Suppressor macrophage treated with lipopolysaccharide for 1 hour (primary cell): ENCODE measurements around the gene DENND6A.
"Not testable (repeated sequence)": the region's sequence is repeated elsewhere in the genome, so short reads cannot be mapped to it uniquely, and the experiment has no call there.

Source experiments
- DNase-seq, 3 donors: peaks; one replicate each; pipeline ENCODE4 v3.0.0-alpha.2; 2020 to 2022

DENND6A gene

DNA sequence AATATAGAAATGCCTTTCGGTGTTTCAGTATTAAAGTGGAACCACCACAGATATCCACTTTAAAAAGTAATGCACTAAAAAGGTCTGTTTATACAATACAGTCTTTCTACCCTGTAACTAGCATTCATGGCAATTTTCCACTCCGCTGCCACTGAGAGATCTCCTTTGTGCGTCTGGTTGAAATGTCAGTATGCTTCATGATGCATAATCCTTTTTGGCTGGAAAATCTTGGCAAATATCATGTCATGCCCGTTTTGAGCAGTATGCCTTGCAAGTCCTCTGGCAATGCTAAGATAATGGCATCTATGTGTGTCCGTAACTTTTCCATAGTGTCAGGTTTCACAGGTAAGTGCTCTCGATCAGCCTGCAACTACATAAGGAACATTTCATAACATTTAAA is 64.9 kb downstream of the DENND6A start:
- no peak for DNase-seq

DNA sequence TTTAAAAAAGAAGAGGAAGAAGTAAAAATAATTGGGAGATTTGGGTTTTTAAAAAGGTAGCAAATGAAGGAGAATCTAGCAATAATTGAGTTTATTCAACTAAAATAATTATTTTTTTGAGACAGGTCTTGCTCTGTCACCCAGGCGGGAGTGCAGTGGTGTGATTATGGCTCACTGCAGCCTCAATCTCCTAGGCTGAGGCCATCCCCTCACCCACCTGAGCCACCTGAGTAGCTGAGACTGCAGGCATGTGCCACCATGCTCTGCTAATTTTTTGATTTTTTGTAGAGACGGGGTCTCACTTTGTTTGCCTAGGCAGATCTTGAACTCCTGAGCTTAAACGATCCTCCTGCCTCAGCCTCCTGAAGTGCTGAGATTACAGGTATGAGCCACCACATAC is 68.1 kb downstream of the DENND6A start:
- DNase-seq = no peak

DNA sequence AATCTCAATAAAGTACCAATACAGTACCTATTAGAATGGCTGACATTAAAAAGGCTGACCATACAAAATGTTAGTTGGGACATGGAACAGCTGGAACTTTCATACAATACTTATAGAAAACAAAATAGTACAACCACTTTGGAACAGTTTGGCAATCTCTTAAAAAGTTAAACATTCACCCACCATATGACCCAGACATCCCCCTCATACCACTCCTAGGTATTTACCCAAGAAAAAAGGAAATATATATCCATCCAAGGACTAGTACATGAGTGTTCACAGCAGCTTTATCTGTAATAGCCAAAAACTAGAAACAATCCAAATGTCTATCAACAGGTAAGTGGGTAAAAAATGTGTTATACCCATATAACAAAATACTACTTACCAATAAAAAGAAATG is 70.5 kb downstream of the DENND6A start:
- DNase-seq = no peak

DNA sequence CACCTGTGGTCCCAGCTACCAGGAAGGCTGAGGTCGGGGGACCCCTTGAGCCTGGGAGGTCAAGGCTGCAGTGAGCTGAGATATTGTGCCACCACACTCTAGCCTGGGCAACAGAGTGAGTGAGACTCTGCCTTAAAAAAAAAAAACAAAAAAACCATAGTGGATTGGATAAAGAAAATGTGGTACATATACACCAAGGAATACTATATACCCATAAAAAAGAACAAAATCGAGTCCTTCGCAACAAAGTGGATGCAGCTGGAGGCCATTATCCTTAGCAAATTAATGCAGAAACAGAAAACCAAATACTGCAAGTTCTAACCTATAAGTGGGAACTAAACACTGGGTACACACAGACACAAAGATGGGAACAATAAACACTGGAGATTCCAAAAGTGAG is 75.1 kb downstream of the DENND6A start:
- DNase-seq = no peak

DNA sequence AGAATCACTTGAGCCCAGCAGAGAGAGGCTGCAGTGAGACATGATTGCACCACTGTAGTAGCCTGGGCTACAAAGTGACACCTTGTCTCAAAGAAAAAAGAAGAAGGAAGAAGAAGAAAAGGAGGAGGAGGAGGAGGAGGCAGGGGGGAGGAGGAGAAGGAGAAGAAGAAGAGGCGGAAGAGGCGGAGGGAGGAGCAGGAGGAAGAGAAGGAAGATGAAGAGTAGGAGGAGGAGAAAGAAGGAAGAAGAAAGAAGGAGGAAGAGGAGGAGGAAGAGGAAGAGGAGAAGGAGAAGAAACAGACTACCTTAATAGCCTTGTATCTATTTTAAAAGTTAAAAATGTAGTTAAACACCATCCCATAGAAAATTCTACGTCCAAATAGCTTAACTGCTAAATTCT is 76.6 kb downstream of the DENND6A start:
- no peak for DNase-seq

DNA sequence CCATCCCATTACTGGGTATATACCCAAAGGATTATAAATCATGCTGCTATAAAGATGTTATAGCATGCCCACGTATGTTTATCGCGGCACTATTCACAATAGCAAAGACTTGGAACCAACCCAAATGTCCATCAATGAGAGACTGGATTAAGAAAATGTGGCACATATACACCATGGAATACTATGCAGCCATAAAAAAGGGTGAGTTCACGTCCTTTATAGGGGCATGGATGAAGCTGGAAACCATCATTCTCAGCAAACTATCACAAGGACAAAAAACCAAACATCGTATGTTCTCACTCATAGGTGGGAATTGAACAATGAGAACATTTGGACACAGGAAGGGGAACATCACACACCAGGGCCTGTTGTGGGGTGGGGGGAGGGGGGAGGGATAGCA is 81.0 kb downstream of the DENND6A start:
- DNase-seq = not testable (repeated sequence)

DNA sequence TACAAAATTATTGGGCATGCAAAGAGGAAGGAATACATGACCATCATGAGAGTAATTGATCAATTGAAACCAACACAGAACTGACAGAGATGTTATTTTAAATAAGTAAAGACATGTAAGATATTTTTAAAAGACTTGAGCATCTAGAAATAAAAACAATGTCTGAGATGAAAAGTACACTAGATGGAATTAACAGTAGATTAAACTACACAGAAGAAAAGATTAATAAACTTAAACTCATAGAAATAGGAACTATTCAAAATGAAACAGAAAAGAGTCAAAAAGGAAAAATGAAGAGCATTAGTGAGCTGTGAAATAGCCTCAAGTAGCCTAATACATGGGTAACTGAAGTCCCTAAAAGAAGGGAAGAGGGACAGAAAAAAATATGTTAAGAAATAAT is 87.2 kb downstream of the DENND6A start:
- no peak for DNase-seq

DNA sequence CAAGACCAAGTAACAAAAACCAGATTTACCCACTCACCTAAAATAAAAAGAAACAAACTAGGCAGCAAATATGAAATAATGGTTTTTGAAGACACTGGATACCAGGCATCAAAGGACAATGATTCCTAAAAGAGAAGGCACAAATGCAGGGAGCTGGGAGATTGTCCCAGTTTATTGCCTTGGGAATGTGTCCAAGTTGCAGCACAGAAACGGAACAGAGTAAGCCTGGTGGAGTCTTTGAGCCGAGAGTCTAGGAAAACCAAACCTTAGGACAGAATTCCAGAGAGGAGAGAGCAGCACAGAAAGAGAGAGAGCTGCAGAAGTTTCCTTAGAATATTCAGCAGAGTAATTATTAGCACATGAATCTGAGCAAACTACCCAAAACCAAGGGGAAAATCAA is 87.9 kb downstream of the DENND6A start:
- no peak for DNase-seq

DNA sequence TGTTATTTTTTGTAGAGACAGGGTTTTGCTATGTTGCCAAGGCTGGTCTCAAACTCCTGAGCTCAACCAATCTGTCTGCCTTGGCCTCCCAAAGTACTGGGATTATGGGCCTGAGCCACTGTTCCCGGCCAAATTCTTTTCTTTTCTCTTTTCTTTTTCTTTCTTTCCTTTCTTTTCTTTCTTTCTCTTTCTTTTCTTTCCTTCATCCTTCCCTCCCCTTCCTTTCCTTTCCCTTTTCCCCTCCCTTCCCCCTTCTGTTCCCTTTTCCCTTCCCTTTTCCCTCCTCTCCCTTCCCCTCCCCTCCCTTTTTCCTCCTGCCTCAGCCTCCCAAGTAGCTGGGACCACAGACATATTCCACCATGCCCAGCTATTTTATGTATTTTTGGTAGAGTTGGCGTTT is 92.7 kb downstream of the DENND6A start:
- DNase-seq = no peak

DNA sequence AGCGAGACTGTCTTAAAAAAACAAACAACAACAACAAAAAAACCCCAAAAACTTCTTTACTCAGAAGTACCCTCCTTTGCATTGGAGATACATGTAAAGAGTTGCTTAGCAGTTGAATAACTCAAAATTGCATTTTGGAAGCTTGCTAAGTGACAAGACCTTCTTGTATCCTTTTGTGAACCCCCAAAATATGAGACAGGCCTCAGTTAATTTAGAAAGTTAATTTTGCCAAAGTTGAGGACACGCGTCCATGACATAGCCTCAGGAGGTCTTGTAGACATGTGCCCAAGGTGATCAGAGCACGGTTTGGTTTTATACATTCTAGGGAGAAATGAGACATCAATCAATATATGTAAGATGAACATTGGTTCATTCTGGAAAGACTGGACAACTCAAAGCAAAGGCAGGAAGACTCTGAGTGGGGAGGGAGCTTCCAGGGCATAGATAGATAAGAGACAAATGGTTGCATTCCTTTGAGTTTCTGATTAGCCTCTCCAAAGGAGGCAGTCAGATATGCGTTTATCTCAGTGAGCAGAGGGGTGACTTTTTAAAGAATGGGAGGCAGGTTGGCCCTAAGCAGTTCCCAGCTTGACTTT is 94.0 kb downstream of the DENND6A start:
- no peak for DNase-seq

DNA sequence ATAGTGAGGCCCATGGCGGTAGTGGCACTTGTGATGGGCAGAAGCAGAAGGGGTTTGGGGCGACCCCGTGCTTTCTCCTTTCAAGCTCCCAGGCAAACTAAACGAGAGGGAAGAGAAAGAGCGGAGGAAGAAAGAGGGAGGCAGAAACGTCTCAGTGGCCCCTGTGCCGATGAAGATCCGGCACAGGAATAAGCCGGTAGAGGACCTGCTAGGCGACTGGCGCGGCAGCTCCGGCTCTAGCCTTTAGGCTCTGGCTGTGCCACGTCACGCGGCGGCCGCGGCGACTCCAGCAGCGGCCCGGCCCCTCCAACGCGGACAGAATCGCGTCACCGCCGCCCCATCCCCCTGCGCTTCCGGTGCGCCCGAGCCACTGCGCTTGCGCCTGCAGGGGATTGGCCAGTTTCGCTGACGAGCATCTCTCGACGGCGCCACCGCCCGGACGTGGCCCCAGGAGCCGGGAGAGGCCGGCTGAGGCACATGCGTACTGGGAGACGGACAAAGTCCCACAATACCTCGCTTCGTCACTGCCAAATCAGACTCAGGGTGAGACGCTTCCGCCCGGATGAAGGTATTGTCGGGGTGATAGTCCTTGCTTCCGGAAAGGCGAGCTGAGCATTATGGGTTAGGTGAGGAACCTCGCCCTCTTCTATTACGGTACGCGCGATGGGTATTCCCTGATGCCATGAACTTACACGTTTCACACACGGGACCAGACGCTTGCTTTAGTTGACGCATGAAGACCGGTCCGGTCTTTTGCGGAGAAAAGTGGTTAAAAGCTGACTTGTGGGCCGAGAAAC is 95.6 kb downstream of the DENND6A start, which contains the start of gene ARF4:
TSS of gene ARF4 (minus strand) at position 218 of the 797 bp plus-strand sequence. CDS start at position 14, 204 bp downstream.
- peak; percentile 99 for DNase-seq

DNA sequence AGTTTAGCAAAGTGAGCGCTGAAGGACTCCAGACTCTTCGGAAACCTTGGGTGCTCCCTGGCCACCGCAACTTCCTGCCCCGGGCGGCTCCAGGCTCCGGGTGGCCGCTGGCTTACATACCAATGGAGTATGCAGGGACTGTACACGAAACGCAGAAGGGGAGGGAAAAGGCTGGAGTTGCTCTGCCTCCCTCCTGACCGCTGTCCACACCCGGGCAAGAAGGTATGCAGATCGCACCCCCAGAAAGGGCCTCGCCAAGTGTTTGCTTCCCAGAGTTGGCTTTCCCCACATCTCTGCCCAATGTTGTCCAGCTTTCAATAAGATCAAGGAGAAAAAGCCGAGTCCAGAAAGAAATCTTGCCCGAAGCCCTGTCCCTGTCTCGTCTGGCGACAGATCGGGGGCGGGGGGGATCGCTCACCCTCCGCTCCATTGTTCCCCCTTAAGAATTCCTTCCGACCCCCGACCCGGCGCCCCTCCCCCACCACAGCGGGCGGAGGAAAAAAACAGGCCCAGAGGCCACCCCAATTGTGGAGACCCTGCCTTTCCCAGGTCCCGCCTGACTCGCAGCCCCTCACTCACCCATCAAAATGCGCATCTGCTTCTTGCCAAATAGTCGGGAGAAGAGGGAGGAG is 96.3 kb downstream of the DENND6A start:
- DNase-seq = peak; percentile 86 to 92 (median 89)

DNA sequence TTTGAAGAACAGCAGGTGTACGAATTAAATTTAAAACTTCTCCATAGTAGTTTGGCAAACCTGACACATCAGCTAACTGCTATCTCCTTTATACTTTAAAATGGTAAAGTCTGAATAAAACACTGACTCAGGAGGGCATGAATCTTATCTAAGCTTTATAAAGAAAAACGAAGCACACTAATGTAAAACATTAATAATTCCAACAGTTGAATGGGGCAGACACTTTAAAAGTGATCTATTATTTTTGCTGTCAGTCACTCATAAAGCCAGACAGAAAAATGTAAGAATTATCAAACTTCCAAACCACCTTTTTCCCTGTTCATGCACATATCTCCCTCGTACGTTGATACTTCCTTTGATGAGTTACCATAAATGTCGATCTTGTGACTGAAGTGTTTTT is 98.3 kb downstream of the DENND6A start:
- no peak for DNase-seq

DNA sequence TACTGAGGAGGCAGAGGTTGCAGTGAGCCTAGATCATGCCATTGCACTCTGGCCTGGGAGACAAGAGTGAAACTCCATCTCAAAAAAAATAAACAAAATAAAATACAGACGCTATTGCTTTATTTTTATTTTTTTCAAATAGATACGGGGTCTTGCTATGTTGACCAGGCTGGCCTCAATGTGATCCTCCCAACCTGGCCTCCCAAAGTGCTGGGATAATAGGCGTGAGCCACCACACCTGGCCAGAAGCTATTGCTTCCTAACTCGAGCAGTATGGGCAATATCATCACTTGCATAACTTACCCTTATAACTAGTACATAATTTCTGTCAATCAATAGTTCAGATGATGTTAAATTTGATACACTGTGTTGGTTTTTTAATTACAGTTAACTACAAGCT is 98.7 kb downstream of the DENND6A start:
- DNase-seq = no peak

DNA sequence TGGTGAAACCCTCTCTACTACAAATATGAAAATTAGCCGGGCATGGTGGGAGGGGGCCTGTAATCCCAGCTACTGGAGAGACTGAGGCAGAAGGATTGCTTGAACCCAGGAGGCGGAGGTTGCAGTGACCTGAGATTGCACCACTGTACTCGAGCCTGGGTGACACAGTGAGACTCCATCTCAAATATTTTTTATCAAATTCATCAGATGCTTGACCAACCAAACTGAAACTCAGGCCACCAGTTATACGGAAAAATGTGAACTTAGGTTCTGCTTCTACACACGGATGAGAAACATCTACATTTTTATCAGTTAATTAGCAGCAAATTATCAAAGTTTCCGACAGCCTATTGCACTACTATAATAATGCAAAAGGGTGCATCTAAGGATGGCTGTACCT is 100.6 kb downstream of the DENND6A start:
- DNase-seq = no peak

DNA sequence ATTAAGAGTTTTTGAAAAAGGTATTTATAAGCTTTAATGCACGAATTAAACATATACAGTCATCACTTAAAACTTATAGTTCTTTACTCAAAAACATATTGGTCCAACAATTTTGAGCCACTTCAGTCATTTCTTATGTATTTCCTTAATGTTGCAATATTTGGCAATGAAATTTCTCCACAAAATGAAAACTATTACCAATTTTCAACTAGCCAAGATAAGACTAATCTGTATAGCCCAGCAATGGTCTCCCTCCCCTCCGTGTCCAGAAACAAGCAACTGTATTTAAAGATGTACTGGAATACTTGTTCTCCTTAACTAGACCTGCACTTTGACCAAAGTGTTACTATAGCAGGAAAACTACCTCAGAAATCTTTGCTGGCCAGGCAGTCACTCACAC is 105.0 kb downstream of the DENND6A start:
- DNase-seq = no peak

DNA sequence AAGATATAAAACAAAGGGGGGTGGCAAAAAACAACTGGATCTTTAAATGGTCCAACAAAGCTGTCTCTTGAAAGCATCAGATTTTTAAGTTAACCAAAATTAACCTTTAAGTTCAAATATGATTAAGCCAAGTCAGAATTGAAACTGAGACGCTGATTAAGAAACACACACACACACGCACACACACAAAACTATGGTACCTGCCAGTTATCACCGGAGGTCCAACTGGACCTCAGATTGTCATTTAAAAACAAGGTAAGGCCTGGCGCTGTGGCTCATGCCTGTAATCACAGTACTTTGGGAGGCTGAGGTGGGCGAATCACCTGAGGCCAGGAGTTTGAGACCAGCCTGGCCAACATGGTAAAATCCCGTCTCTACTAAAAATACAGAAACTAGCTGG is 106.1 kb downstream of the DENND6A start:
- no peak for DNase-seq

DNA sequence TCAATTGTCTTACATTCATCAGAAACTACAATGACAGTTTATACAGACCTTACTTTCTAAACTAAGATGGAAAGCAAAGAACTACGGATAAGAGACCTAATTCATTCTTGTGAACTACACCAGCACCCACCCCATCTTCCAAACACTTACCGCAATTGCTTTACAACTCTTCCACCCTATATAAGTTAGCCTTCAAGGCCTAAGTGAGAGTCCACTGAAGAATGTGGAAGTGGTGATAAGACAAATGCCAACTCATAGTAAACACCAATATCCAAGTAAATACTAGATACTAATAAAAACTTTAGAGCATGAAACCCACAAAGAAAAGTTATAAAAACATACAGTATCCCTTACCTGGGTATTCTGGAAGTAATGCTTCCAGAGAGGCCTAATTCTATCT is 109.3 kb downstream of the DENND6A start:
- DNase-seq = no peak

DNA sequence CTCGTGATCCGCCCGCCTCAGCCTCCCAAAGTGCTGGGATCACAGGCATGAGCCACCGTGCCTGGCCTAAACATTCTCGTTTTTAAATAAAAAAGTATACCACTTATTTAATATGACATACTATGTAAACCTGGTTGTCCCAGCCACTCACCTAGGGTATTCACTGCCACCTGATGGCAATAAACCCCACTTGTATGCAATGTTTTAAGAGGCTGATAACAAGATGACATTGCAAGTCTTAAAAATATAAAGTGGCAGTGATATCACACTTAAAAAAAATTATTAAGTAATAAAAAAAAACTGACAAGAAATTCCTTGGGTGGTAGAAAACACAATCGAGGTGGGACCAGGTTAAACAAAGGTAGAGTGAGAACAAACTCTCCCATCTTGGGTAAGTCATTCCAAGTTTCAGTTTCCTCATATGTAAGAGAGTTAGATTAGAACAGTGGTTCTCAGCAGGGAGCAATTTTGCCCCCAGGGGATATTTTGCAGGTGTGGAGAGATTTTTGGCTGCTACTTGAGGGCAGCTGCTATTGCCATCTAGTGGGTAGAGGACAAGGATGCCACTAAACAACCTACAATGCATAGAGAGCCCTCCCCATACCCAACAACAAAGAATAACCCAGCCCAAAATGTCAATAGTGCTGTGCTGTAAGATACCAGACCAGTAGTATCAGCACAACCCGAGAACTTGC is 110.3 kb downstream of the DENND6A start:
- no peak for DNase-seq

DNA sequence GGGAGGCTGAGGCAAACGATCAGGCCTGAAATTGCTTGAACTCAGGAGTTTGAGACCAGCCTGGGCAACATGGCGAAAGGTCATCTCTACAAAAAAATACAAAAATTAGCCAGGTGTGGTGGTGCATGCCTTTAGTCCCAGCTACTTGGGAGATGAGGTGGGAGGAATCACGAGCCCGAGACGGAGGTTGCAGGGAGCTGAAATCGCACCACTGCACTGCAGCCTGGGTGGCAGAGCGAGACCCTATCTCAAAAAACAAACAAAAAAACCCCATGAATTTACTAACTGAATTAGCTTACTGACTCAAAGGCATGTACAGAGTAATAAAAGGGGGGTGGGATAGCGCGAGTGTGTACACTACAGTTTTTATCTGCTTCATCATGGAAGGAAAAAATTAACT is 115.1 kb downstream of the DENND6A start:
- no peak for DNase-seq

DNA sequence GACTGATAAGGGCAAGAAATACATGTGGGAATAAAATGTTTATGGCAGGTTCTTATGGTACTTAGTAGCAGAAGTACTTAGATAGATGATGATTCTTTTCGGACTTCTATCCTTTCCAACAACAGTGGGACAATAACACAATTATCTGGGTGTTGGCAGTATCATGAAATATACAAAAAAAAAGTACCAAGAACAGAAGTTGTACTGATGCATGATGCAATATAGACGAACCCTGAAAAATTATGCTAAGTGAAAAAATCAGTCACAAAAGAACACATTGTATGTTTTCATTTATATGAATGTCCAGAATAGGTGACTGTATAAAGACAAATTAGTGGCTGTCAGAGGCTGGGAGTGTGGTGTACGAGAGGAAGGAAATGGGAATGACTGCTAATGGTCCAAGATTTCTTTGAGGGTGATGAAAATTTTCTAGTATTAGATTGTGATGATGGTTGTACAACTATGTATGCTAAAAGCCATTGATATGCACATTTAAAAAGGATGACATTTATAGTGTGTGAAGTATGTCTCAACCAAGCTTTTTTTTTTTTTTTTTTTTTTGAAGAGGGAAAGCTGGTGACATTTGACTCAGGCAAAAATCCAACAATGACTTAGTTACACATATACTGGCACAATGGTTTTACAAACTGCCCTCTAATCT is 116.8 kb downstream of the DENND6A start:
- no peak for DNase-seq
